NT2/D1 (cell line): Measurements from ENCODE around the gene CBR3.

Source experiments
- YY1 ChIP-seq: IDR thresholded peaks from 2 replicates; pipeline ENCODE4 v1.6.1; 2011; ENCODE audit not compliant: insufficient read length, insufficient read depth
- ZNF274 ChIP-seq: IDR thresholded peaks from 2 replicates; pipeline ENCODE4 v1.6.1; 2011; ENCODE audit warnings: mild to moderate bottlenecking, low read depth, low read length

DNA sequence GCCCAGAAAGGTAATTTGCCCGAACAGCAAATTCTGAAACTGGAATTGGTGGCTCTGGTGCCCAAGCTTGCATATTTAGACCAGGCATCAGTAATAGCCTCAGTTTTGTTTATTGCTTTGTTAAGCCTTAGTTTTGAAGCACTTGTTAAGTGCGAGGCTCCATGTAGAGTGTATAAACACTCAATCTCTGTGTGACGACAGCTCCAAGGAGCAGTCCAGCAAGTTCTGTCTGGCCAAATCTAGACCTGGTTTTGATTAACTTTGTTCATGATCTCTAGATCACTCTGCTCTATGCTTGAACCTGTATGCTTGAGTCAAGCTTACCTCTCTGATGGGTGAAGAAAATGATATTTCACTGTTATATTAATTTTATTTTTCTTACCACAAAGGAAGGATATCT is 59.1 kb downstream of the CBR3 start:
- TF ChIP-seq ZNF274 (no peak), YY1 (no peak)
